ENCODE measurements around the gene SH3D21. TPM values are rescaled to one million over a fixed set of nuclear protein-coding genes. Genes with fewer than 3 reads are reported as not detected.

The SH3D21 gene
- polyA plus RNA-seq, 1 donor = 24.2 TPM

GRCh38 chr1:36344395-36344680, 38.2 kb downstream of the SH3D21 start:
- Histone ChIP-seq H3K27me3 (ENCODE audit: control insufficient read depth, insufficient read depth, low read length) (no peaks in the 10 kb centered on the region), H3K4me1 (ENCODE audit: control insufficient read depth, insufficient read depth, low read length) (no peaks in the 10 kb centered on the region), H3K9me3 (ENCODE audit: control insufficient read depth, low read depth, low read length) (no peaks in the 10 kb centered on the region), H3K4me3 (ENCODE audit: low read length) (no peak overlapping the region), H3K36me3 (ENCODE audit: control insufficient read depth, insufficient read depth, low read length) (peaks cover 83% of the 10 kb centered on the region), H3K27ac (ENCODE audit: low read length) (no peak overlapping the region)
- no peak for DNase-seq
- WGBS (ENCODE audit: insufficient coverage, low lambda C conversion rate) = no CpG with 5 or more reads among the region's 8 CpGs

- no peak overlapping the region for H3K4me3 ChIP-seq (ENCODE audit: low read length)
- no peaks in the 10 kb centered on the region for H3K9me3 ChIP-seq (ENCODE audit: control insufficient read depth, low read depth, low read length)
- H3K4me1 ChIP-seq (ENCODE audit: control insufficient read depth, insufficient read depth, low read length) = no peaks in the 10 kb centered on the region
- DNase-seq = no peak
- no peak overlapping the region for H3K27ac ChIP-seq (ENCODE audit: low read length)
- H3K27me3 ChIP-seq (ENCODE audit: control insufficient read depth, insufficient read depth, low read length) = no peaks in the 10 kb centered on the region
- WGBS (ENCODE audit: insufficient coverage, low lambda C conversion rate) = no CpG with 5 or more reads among the region's 7 CpGs
- H3K36me3 ChIP-seq (ENCODE audit: control insufficient read depth, insufficient read depth, low read length) = peaks cover 87% of the 10 kb centered on the region
These were observed 39.2 kb downstream of the SH3D21 start for GRCh38 chr1:36345353-36345752.

GRCh38 chr1:36346741-36347370, 40.7 kb downstream of the SH3D21 start:
- no peaks in the 10 kb centered on the region for H3K9me3 ChIP-seq (ENCODE audit: control insufficient read depth, low read depth, low read length)
- peaks cover 4% of the 10 kb centered on the region for H3K4me1 ChIP-seq (ENCODE audit: control insufficient read depth, insufficient read depth, low read length)
- peaks cover 85% of the 10 kb centered on the region for H3K36me3 ChIP-seq (ENCODE audit: control insufficient read depth, insufficient read depth, low read length)
- H3K27me3 ChIP-seq (ENCODE audit: control insufficient read depth, insufficient read depth, low read length) = no peaks in the 10 kb centered on the region
- DNase-seq = no peak
- no peak overlapping the region for H3K27ac ChIP-seq (ENCODE audit: low read length)
- H3K4me3 ChIP-seq (ENCODE audit: low read length) = no peak overlapping the region
- no CpG with 5 or more reads among the region's 8 CpGs for WGBS (ENCODE audit: insufficient coverage, low lambda C conversion rate)

- H3K27me3 ChIP-seq (ENCODE audit: control insufficient read depth, insufficient read depth, low read length) = no peaks in the 10 kb centered on the region
- H3K4me3 ChIP-seq (ENCODE audit: low read length) = no peak overlapping the region
- H3K36me3 ChIP-seq (ENCODE audit: control insufficient read depth, insufficient read depth, low read length) = peaks cover 86% of the 10 kb centered on the region
- peaks cover 7% of the 10 kb centered on the region for H3K4me1 ChIP-seq (ENCODE audit: control insufficient read depth, insufficient read depth, low read length)
- no CpG with 5 or more reads among the region's 7 CpGs for WGBS (ENCODE audit: insufficient coverage, low lambda C conversion rate)
- no peaks in the 10 kb centered on the region for H3K9me3 ChIP-seq (ENCODE audit: control insufficient read depth, low read depth, low read length)
- H3K27ac ChIP-seq (ENCODE audit: low read length) = no peak overlapping the region
- no peak for DNase-seq
These were observed 43.1 kb downstream of the SH3D21 start for GRCh38 chr1:36349241-36349671.

GRCh38 chr1:36349839-36350238, 43.7 kb downstream of the SH3D21 start:
- no peak for DNase-seq
- no peaks in the 10 kb centered on the region for H3K9me3 ChIP-seq (ENCODE audit: control insufficient read depth, low read depth, low read length)
- H3K36me3 ChIP-seq (ENCODE audit: control insufficient read depth, insufficient read depth, low read length) = peaks cover 87% of the 10 kb centered on the region
- no peak overlapping the region for H3K4me3 ChIP-seq (ENCODE audit: low read length)
- no peaks in the 10 kb centered on the region for H3K27me3 ChIP-seq (ENCODE audit: control insufficient read depth, insufficient read depth, low read length)
- WGBS (ENCODE audit: insufficient coverage, low lambda C conversion rate) = no CpG with 5 or more reads among the region's 16 CpGs
- H3K4me1 ChIP-seq (ENCODE audit: control insufficient read depth, insufficient read depth, low read length) = peaks cover 7% of the 10 kb centered on the region
- H3K27ac ChIP-seq (ENCODE audit: low read length) = no peak overlapping the region

- H3K9me3 ChIP-seq (ENCODE audit: control insufficient read depth, low read depth, low read length) = no peaks in the 10 kb centered on the region
- no peak overlapping the region for H3K27ac ChIP-seq (ENCODE audit: low read length)
- 100% methylated on average over 1 of the region's 13 CpGs for WGBS (ENCODE audit: insufficient coverage, low lambda C conversion rate)
- no peaks in the 10 kb centered on the region for H3K27me3 ChIP-seq (ENCODE audit: control insufficient read depth, insufficient read depth, low read length)
- no peak overlapping the region for H3K4me3 ChIP-seq (ENCODE audit: low read length)
- peaks cover 7% of the 10 kb centered on the region for H3K4me1 ChIP-seq (ENCODE audit: control insufficient read depth, insufficient read depth, low read length)
- H3K36me3 ChIP-seq (ENCODE audit: control insufficient read depth, insufficient read depth, low read length) = peaks cover 90% of the 10 kb centered on the region
- no peak for DNase-seq
These were observed 44.6 kb downstream of the SH3D21 start for GRCh38 chr1:36350659-36351226.

DNA sequence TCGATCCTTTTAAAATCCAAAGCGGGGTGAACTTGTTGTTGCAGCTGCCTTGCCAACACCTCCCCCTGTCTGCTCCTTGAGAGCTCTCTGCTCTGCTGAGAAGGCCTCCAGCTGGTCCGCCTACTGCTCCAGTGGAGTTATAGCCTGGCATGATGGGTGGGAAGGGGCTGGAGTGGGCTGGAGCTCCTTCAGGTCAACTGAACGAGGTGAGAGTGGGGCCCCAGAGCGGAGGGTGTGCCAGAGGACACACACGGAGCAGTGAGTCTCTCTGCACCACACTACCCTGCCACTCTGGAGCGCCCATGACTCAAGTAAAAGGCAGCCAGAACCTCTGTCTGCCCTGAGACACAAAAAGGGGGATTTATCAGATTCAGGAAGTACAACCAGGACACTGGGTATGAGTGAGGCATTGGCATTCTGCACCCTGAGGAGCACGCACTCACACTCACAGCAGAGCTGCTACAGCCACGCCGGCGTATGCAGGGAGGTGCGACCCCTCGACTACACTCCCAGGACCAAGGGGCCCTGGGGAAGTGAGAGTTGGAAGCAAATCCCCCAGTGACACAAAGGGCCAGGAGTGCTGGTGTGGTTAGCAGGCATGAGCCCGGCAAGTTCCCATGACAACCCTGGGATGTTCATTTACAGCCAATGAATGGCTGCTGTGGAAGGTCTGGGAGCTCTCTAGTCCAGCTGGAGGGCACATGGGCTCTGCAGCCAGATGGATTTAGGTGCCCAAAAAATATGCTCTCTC, 45.2 kb downstream of the SH3D21 start:
- no CpG with 5 or more reads among the region's 14 CpGs for WGBS (ENCODE audit: insufficient coverage, low lambda C conversion rate)
- DNase-seq = no peak
- Histone ChIP-seq H3K4me1 (ENCODE audit: control insufficient read depth, insufficient read depth, low read length) (peaks cover 7% of the 10 kb centered on the region), H3K9me3 (ENCODE audit: control insufficient read depth, low read depth, low read length) (no peaks in the 10 kb centered on the region), H3K36me3 (ENCODE audit: control insufficient read depth, insufficient read depth, low read length) (peaks cover 86% of the 10 kb centered on the region), H3K4me3 (ENCODE audit: low read length) (no peak overlapping the region), H3K27me3 (ENCODE audit: control insufficient read depth, insufficient read depth, low read length) (no peaks in the 10 kb centered on the region), H3K27ac (ENCODE audit: low read length) (no peak overlapping the region)

DNA sequence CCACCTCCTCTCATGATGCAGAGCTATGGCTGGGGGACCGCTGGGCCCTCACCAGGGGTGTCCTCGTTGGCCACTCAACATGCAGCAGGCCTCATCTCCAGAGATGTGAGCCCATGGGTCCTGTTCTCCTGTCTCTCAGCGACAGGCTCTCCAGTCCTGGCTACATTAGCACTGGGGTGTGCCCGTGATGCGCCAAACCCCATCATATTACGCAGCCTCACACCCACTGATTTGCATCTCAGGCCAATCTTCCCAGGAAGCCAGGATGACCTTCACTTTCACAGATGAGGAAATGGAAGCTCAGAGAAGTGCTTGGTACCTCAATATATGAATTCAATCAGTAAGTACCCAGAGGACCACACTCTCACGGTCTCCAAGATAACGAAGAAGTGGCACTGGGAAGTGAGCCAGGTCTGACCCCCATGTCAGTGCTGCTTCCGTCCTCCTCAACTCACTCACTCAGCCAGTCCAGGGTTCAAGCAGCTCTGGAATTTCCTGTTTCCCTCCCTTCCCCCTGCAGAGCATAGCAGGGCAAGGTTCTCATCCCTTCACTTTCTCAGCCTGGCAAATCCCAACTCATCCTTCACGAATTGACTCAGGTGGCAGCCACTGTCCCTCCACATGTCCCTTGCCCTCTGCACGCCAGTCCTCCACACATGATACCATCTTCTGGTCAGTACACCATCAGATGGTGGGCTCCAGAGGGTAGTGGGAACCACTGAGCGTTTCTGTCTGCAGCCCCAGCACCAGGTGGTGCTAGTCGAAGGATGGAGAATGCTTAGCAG, 46.1 kb downstream of the SH3D21 start:
- Histone ChIP-seq H3K9me3 (ENCODE audit: control insufficient read depth, low read depth, low read length) (no peaks in the 10 kb centered on the region), H3K27me3 (ENCODE audit: control insufficient read depth, insufficient read depth, low read length) (no peaks in the 10 kb centered on the region), H3K4me1 (ENCODE audit: control insufficient read depth, insufficient read depth, low read length) (peaks cover 7% of the 10 kb centered on the region), H3K27ac (ENCODE audit: low read length) (no peak overlapping the region), H3K36me3 (ENCODE audit: control insufficient read depth, insufficient read depth, low read length) (peaks cover 85% of the 10 kb centered on the region), H3K4me3 (ENCODE audit: low read length) (no peak overlapping the region)
- WGBS (ENCODE audit: insufficient coverage, low lambda C conversion rate) = no CpG with 5 or more reads among the region's 13 CpGs
- no peak for DNase-seq

DNA sequence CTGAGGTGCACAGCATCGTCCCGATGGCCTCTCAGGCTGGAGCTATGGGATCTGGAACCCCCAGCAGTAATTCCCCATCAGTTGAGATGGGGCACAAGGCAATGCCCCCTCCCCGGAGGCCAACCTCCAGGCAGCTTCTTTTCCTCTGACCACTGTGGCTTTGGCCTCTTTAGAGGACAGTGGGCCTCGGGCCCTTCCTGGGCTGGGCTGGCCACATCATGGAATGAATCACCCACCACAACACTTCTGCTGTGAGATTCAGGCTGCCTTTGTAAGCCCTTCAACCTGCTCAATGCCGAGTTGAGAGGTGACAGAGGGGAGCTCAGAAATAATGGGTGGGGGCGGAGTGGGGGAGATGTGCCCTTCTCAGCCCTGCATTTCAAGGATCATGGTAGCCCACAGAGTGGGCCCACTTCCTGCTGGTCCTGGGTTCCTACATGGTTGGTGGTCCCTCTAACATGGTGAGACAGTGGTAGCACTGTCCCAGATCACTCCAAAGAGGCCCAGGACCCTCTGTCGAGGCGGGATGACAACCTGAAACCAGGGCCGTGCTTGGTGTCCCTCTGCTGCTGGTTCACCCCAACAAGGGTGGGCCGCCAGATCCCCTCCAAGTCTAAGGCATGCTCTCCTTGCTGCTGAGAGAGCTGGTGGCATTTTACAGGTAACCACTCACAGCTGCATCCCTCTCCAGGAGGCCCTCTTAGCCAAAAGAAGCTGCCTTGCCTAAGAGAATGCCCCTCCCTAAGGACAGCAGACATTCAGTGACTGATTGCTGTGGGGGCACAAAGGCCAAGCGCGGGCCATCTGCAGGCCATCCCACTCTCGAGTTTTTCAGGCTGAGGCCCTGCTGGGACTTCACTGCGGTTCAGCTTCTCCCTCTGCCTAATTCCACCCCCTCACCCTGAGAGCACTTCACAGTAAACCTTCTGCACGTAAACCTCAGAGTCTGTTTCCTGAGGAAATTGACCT, 47.0 kb downstream of the SH3D21 start:
- Histone ChIP-seq H3K4me1 (ENCODE audit: control insufficient read depth, insufficient read depth, low read length) (peaks cover 7% of the 10 kb centered on the region), H3K4me3 (ENCODE audit: low read length) (no peak overlapping the region), H3K27ac (ENCODE audit: low read length) (no peak overlapping the region), H3K9me3 (ENCODE audit: control insufficient read depth, low read depth, low read length) (no peaks in the 10 kb centered on the region), H3K27me3 (ENCODE audit: control insufficient read depth, insufficient read depth, low read length) (no peaks in the 10 kb centered on the region), H3K36me3 (ENCODE audit: control insufficient read depth, insufficient read depth, low read length) (peaks cover 84% of the 10 kb centered on the region)
- DNase-seq = no peak
- WGBS (ENCODE audit: insufficient coverage, low lambda C conversion rate) = no CpG with 5 or more reads among the region's 15 CpGs

Measured in large intestine (tissue), 3 donors.